Gastroesophageal sphincter (tissue), 4 donors: ENCODE results near the gene PSMB11. TPM values are rescaled to one million over a fixed set of nuclear protein-coding genes. Genes with fewer than 3 reads are reported as not detected.

Source experiments
- ATAC-seq: fragments of 150-250 bp; one replicate; pipeline ENCODE4 v1.9.1; 2016; ENCODE audit warnings: mild to moderate bottlenecking, moderate library complexity
- H3K27ac ChIP-seq, 4 donors: fragments of 200-600 bp; sonication (generic) in 3 of 4; 1 replicate in 3 of 4; 2 replicates in 1 of 4; pipeline ENCODE4 v1.5.1; 2016 to 2019
- H3K27me3 ChIP-seq: fragments of 200-600 bp; sonication (generic); one replicate; pipeline ENCODE4 v1.5.1; 2019
- H3K36me3 ChIP-seq, 2 donors: fragments of 200-600 bp; sonication (generic); one replicate each; pipeline ENCODE4 v1.5.1; 2019; ENCODE audit warnings: control low read depth in 1 of 2
- H3K4me1 ChIP-seq, 3 donors: fragments of 200-600 bp; sonication (generic); 1 replicate in 2 of 3; 2 replicates in 1 of 3; pipeline ENCODE4 v1.5.1; 2016 to 2019; ENCODE audit warnings: control low read depth in 2 of 3
- H3K4me3 ChIP-seq, 2 donors: fragments of 200-600 bp; sonication (generic); one replicate each; pipeline ENCODE4 v1.5.1; 2019; ENCODE audit warnings: mild to moderate bottlenecking in 1 of 2, moderate library complexity in 1 of 2
- H3K9me3 ChIP-seq, 3 donors: fragments of 200-600 bp; sonication (generic); one replicate each; pipeline ENCODE4 v1.5.1; 2017 to 2019; ENCODE audit warnings: control low read depth in 2 of 3
- EP300 ChIP-seq: sonication (generic); formaldehyde crosslinking; IDR thresholded peaks from one replicate; pipeline ENCODE4 v1.6.1; 2017; ENCODE audit warnings: antibody characterized with exemption, mild to moderate bottlenecking
- POLR2A ChIP-seq, 2 donors: fragments of 450-650 bp; IDR thresholded peaks; one replicate each; pipeline ENCODE4 v1.6.1; 2017; ENCODE audit warnings: antibody characterized with exemption in 2 of 2, mild to moderate bottlenecking in 2 of 2, moderate library complexity in 1 of 2
- POLR2AphosphoS5 ChIP-seq: sonication (generic); formaldehyde crosslinking; IDR thresholded peaks from one replicate; pipeline ENCODE4 v1.6.1; 2017; ENCODE audit warnings: antibody characterized with exemption
- WGBS, 2 donors: methylation state at CpG; one replicate each; pipeline ENCODE4 v1.1.5; 2018; ENCODE audit warnings: low coverage in 1 of 2; 5-methylcytosine and 5-hydroxymethylcytosine counted together
- total RNA-seq, 4 donors: library from RNA; depleted of rRNA; stranded (reverse); fragments of >200 nt; gene quantifications; one replicate each; pipeline ENCODE4 v1.1.0, GENCODE V29; 2016
- TF ChIP-seq, protein P1 (sequence below), 4 experiments: fragments of 200-600 bp in 2 of 4; fragments of 450-650 bp in 2 of 4; sonication (generic) in 1 of 4; IDR thresholded peaks; one replicate each; pipeline ENCODE4 v1.5.1; 2017 to 2019; ENCODE audit warnings: antibody characterized with exemption in 4 of 4, mild to moderate bottlenecking in 2 of 4, moderate library complexity in 2 of 4

Gene PSMB11
- total RNA-seq, 4 donors from 2014 or later, result 0.27 TPM; not detected in 3

DNA sequence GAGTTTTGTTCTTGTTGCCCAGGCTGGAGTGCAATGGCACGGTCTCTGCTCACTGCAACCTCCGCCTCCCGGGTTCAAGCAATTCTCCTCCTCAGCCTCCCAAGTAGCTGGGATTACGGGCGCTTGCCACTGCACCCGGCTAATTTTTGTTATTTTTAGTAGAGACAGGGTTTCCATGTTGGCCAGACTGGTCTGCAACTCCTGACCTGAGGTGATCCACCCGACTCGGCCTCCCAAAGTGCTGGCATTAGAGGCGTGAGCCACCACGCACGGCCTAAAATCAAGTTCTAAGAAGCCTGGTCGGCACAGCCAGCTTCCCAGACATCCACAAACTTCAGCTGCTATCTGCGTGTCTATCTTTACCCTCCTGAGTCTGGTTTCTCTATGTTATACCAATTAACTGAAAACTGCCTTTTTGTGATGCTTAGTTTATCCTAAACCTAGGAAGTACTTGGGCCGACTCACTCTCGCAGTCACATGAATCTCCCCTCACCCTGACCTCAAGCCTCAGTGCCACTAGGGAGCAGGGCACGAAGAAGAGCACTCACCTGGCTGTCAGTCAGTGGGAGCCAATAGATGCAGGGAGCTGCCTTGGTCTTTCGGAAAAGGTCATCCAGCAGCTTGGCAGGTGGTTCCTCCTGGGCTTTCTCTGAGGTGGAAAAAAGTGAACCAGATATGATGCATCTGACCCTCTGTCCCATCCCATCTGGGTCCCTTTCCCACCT, 18.7 kb downstream of the PSMB11 start:
- Histone ChIP-seq H3K9me3 (no peaks in the 10 kb centered on the region), H3K27ac (peak overlapping the region in 3 of 4 donors; percentile 32 to 72 (median 61)), H3K36me3 (peaks cover 0 to 71% of the 10 kb centered on the region in 2 donors), H3K27me3 (no peaks in the 10 kb centered on the region), H3K4me3 (no peak overlapping the region), H3K4me1 (peaks cover 0 to 38% (median 13%) of the 10 kb centered on the region in 3 donors)
- no peak for ATAC-seq
- TF ChIP-seq POLR2A (IDR thresholded peaks at IDR 0.05) (no peak), POLR2AphosphoS5 (no peak), EP300 (no peak)
- TF ChIP-seq, protein P1, sequence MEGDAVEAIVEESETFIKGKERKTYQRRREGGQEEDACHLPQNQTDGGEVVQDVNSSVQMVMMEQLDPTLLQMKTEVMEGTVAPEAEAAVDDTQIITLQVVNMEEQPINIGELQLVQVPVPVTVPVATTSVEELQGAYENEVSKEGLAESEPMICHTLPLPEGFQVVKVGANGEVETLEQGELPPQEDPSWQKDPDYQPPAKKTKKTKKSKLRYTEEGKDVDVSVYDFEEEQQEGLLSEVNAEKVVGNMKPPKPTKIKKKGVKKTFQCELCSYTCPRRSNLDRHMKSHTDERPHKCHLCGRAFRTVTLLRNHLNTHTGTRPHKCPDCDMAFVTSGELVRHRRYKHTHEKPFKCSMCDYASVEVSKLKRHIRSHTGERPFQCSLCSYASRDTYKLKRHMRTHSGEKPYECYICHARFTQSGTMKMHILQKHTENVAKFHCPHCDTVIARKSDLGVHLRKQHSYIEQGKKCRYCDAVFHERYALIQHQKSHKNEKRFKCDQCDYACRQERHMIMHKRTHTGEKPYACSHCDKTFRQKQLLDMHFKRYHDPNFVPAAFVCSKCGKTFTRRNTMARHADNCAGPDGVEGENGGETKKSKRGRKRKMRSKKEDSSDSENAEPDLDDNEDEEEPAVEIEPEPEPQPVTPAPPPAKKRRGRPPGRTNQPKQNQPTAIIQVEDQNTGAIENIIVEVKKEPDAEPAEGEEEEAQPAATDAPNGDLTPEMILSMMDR (IDR thresholded peaks at IDR 0.05), result no peak
- WGBS, 2 donors, result 81 to 88% methylated on average over 9 to 16 of the region's 17 CpGs

DNA sequence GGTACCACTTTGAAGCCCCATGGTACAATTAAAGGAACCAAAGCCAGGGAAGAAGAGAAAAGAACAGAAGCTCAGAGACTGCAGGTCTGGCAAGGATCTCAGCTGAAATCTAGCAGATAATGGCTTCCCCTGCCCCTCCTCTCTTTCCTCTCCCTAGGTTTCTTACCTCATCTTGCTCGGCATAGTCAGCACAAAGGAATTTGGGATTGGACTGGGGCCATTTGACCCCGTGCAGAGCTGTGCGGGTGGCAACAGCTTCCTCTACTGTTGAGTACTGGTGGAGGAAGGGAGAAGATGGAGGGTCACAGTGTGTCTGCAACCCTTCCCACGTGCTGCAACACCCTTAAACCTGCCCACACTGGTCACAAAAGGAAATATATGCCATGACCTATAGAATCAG, 20.0 kb downstream of the PSMB11 start:
- Histone ChIP-seq H3K9me3 (no peaks in the 10 kb centered on the region), H3K36me3 (peaks cover 0 to 84% of the 10 kb centered on the region in 2 donors), H3K4me1 (peaks cover 0 to 25% (median 4%) of the 10 kb centered on the region in 3 donors), H3K4me3 (no peak overlapping the region), H3K27ac (peak overlapping the region; percentile 26 to 72 (median 40)), H3K27me3 (no peaks in the 10 kb centered on the region)
- WGBS, 2 donors, result 32% methylated on average over 3 of the region's 4 CpGs; no CpG with 5 or more reads in 1 of the 2 donors
- peak; percentile 68 for ATAC-seq
- TF ChIP-seq POLR2A (IDR thresholded peaks at IDR 0.05) (no peak), POLR2AphosphoS5 (peak; percentile 73)

DNA sequence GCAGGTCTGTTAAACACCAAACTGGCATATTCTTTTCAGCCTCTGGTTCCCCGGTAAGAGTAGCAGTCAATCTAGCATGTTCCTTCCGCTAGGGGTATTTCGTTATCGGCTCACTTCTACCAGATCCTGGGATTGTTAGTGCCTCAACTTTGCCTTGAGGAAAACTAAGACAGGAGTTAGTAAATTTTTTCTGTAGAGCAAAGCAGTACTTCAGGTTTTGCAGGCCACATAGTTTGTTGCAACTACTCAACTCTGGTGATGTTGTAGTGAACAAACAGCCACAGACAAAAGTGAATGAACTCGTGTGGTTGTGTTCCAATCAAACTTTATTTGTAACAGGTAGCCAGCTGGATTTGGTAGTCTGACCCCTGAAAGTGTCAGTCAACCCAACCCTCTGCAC, 21.6 kb downstream of the PSMB11 start:
- Histone ChIP-seq H3K4me1 (peaks cover 0 to 28% (median 8%) of the 10 kb centered on the region in 3 donors), H3K9me3 (no peaks in the 10 kb centered on the region), H3K27me3 (no peaks in the 10 kb centered on the region), H3K36me3 (peaks cover 0 to 99% of the 10 kb centered on the region in 2 donors), H3K4me3 (no peak overlapping the region), H3K27ac (no peak overlapping the region)
- no peak for ATAC-seq
- TF ChIP-seq, protein P1 (IDR thresholded peaks at IDR 0.05), result no peak
- TF ChIP-seq POLR2AphosphoS5 (no peak), POLR2A (IDR thresholded peaks at IDR 0.05) (no peak), EP300 (no peak)
- 89 to 91% methylated on average over 4 to 5 of the region's 5 CpGs for WGBS, 2 donors

DNA sequence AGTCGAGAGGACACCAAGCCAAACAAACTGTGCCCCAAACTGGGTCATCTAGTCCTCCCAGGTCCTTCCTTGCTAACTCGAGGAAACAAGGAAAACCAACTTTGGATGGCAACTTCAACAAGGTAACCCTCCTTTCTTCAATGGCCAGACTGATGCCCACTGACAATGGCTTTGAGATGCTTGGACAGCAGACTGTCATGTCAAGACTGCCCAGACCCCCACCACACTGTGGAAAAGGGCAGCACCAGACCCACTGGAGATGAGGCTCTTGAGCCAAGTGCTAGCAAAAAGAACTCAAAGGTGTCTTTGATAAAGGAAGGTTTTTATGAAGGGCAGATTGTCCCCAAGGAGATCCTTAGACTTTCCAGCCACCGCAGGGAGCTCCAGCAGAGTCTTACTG, 24.4 kb downstream of the PSMB11 start:
- no peaks in the 10 kb centered on the region for H3K9me3 ChIP-seq
- peak overlapping the region in 2 of 4 donors; percentile 6 to 14 for H3K27ac ChIP-seq
- no peak for ATAC-seq
- H3K4me1 ChIP-seq, result peaks cover 4 to 53% (median 17%) of the 10 kb centered on the region in 3 donors
- TF ChIP-seq, protein P1 (IDR thresholded peaks at IDR 0.05), result no peak
- TF ChIP-seq POLR2AphosphoS5, result no peak
- no peak for TF ChIP-seq EP300
- TF ChIP-seq POLR2A (IDR thresholded peaks at IDR 0.05), result no peak
- H3K27me3 ChIP-seq, result no peaks in the 10 kb centered on the region
- WGBS, 2 donors, result 75 to 79% methylated on average over 2 to 3 of the region's 3 CpGs
- H3K4me3 ChIP-seq, result no peak overlapping the region
- H3K36me3 ChIP-seq, result peaks cover 0 to 80% of the 10 kb centered on the region in 2 donors

DNA sequence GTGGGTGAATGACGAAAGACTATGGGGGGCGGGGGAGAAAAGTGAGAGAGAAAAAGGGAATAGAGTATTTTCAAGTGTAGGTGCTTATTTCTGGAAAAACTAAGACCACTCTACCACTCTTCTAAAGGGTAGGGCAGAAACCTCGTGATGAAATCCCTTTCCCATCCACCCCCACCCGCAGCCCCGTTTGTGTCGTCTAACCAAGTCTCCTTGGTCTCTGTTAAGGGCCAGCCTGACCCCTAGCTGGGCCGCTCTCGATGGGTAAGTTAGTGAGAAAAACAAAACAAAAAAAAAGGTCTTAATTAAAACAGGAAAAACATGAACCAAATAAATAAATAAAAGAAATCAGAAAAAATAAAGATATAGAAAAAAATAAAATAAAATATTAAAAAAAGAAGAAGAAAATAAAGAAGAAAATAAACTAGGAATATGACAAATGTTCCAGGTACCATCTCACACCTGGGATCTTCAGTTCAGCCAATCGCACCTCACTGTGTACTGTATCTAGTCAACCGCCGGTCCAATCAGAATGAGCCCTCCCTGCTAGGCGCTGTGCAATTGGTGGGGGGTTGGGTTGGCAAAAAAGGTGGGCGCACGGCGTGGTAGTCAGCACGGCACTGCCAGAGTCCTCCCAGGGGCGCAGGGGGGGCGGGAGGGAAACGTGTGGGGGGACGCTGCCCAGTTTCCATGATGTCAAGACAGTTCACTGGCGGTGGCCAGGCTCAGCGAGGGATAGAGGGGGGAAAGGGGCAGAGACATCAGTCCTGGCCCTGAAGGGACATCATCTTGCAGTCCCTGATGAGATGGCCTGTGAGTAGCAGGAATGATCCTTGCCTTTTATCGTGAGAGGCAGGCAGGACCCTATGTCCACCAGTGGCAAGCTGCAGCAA, 25.1 kb downstream of the PSMB11 start:
- Histone ChIP-seq H3K27ac (peak overlapping the region in 2 of 4 donors; percentile 6 to 14), H3K27me3 (no peaks in the 10 kb centered on the region), H3K4me1 (peaks cover 8 to 53% (median 21%) of the 10 kb centered on the region in 3 donors), H3K36me3 (peaks cover 0 to 76% of the 10 kb centered on the region in 2 donors), H3K9me3 (no peaks in the 10 kb centered on the region), H3K4me3 (no peak overlapping the region)
- ATAC-seq, result no peak
- no peak for TF ChIP-seq POLR2A (IDR thresholded peaks at IDR 0.05)
- TF ChIP-seq POLR2AphosphoS5, result no peak
- TF ChIP-seq, protein P1 (IDR thresholded peaks at IDR 0.05), result no peak
- TF ChIP-seq EP300, result no peak
- 79 to 89% methylated on average over 3 to 15 of the region's 23 CpGs for WGBS, 2 donors
